A172 (cell line): ENCODE data around the gene TLR9. TPM values are rescaled to one million over a fixed set of nuclear protein-coding genes. Genes with fewer than 3 reads are reported as not detected.
"Not testable (repeated sequence)": the region's sequence is repeated elsewhere in the genome, so short reads cannot be mapped to it uniquely, and the experiment has no call there.

Source experiments
- DNase-seq: peaks from one replicate; pipeline ENCODE4 v3.0.0-alpha.2; 2015; ENCODE audit warnings: low spot score
- total RNA-seq: library from RNA; depleted of rRNA; stranded (reverse); fragments of >200 nt; shearing (Covaris generic); gene quantifications from 2 replicates; pipeline ENCODE4 v1.2.3, GENCODE V29; 2014

TLR9 gene
- total RNA-seq, 1 experiment from 2014 or later: not detected

DNA sequence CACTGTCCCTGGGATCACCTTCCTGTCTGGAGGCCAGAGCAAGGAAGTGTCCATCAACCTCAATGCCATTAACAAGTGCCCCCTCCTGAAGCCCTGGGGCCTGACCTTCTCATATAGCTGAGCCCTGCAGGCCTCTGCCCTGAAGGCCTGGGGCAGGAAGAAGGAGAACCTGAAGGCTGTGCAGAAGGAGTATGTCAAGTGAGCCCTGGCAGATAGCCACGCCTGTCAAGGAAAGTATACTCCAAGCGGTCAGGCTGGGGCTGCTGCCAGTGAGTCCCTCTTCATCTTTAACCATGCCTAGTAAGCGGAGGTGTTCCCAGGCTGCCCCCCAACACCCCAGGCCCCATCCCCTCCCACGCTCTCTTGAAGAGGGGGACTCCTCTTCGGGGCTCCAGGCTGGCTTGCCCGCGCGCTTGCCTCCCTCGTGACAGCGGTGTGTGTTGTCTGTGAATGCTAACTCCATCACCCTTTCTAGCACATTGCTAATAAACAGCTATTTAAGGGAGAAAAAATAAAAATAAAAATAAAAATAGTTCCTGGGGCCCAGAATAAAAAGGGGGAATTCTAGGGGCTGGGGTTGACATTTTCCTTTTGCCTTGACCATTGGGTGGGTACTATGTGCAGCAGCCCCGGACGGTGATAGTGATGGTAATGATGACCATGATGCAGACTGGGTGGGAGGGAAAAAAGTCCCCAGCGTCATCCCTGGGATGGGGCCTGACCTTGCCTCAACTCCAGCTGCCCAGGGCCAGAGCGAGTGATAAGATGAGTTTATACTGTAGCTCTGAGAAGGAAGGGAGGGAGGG, 30.8 kb downstream of the TLR9 start:
- no peak for DNase-seq

DNA sequence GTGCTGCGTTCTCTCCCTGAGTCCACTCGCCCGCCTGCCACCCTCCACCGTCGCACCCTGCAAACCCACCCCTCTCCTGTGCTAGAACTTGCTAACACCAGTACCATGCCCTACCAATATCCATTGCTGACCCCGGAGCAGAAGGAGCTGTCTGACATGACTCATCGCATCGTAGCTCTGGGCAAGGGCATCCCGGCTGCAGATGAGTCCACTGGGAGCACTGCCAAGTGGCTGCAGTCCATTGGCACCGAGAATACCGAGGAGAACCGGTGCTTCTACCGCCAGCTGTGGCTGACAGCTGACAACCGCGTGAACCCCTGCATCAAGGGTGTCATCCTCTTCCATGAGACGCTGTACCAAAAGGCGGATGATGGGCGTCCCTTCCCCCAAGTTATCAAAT, 32.4 kb downstream of the TLR9 start:
- DNase-seq: peak; percentile 67

DNA sequence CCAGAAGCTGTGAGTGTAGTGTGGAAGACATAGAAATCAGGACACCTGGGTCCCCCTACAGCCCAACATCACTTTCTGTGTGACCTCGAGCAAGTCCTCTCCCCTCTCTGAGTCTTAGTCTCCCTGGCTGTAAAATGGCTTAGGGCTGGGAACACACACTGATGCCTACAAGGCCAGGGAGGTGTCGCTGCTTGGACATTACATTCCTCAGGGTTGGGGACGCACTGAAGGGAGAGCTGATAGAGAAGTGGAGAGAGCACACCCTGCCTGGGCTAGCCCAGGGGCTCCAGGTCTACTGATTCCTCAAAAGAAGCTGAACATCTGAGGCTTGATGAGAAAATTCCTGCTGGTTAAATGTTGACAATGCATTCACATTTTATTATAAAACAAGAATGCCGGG, 33.8 kb downstream of the TLR9 start:
- no peak for DNase-seq

DNA sequence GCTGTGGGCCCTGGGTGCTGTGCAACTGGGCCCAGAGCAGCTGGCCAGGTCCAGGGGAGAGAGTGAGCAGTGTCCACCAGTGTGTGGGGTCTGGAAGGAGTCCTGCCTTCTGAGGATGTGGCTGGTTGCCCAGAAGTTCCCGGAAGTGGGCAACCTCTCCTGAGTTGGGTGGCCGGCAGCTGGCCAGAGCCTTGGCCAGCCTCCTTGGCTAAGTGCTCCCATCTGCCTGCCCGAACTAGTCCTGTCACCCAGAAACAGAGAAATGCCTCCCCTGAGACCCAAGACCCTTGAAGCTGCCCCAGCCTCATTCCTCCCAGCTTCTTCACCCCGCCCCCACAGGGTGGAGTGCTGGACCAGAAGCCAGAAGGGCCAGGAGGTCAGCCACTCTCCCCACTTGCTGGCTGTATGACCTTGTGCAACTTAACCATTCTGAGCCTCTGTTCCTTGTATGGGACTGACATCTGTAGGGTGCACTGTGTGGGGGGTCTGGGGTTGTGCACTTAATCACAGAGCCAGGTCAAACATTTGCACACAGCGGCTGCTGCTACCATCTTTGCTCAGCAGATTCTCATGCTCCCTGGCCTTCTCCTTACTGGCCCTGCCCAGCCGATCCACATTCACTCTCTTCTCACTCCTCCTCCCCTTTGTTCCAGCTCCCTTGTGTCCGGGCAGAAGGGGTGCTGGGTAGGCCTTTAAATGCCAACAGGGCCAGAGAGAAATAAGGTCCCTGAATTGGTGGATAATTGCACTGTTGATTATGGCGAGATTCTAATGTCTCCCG, 35.0 kb downstream of the TLR9 start:
- peak; percentile 87 for DNase-seq

DNA sequence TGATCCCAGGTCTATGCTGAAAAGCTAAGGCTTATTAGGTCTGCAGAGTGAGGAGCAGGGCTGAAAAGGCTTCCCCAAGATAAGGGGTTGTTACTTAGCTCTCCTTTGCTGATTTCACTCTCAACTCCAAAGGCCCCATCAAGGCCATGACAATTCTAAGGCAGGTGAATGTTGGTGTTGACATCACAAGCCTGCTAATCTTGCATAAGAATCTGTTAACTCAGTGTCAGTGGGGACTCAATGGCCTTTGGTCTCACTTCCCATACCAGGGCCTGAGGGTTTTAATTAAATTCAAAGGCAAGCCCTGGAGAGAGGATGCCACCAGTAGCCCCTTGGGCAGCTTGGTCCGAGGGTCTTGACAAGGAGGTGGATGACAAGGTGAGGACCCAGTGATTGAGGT, 36.9 kb downstream of the TLR9 start:
- no peak for DNase-seq

DNA sequence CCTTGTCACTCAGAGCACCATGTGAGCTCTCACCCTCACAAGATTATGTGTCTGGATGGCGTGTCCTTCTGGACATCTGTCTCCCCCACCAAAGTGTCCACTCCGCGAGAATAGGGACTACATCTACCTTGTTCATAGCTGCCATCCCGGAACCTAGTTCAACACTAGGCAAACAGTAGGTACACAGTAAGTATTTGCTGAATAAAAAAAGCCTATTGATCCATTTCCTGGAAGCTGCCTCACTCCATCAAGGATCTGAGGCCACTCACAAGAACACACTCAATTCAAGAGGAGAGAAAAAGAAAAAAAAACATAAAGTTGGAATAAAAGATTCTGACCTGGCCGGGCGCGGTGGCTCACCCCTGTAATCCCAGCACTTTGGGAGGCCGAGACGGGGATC, 38.7 kb downstream of the TLR9 start:
- no peak for DNase-seq

DNA sequence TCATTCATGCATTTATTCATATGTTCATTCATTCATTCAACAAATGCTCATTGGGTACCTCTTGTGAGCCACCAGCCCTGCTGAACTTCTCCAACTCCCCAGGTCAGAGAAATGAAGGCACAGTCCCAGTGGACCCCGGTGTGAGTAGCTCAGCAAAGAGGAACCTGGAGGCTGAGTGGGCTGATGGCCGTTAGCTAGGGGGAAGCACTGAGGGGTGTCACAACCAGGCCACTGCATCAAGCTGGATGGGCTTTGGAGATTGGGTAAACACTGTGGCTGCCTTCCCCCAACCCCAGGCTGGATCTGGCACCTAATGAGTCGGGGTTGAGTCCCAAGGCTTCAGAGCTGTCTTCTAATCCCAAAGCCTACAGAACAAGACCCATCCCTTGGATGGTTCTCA, 39.6 kb downstream of the TLR9 start:
- no peak for DNase-seq

DNA sequence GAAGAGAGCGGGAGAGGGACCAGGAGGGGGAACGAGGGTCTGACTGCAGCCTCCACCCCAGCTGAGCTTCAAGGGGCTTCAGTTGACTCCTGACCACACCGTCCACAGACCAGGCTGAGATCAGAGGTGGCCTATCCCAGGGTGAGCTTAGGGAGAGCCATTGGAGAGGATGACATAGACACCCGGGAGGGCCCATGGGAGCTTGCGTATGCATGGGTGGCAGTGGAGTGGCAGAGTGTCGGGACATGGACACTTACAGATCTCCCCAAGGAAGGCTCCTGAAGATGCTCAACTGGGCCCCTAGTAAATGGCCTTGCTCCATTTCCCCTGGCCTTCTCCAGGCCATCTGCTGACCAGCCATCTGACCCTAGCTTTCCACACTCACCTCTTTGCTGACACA, 40.1 kb downstream of the TLR9 start:
- DNase-seq: no peak

DNA sequence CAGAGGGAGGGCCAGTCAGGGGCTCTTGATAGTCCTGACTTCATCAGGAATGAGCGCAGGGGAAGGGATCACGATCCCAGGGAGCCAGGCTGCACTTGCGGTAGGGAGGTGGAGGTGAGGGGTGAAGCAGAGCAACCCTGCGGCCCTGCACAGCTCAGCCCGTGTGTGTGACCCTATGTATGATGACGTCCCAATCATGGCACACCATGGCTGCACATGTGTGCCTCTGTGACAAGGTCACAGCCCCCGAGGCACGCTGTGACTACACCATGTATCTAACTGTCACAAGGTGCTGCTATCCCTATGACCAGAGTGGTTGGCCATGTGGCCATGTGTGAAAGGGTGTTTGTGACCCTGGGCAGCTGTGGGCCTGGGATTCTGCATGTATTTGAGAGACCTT, 40.8 kb downstream of the TLR9 start:
- no peak for DNase-seq

DNA sequence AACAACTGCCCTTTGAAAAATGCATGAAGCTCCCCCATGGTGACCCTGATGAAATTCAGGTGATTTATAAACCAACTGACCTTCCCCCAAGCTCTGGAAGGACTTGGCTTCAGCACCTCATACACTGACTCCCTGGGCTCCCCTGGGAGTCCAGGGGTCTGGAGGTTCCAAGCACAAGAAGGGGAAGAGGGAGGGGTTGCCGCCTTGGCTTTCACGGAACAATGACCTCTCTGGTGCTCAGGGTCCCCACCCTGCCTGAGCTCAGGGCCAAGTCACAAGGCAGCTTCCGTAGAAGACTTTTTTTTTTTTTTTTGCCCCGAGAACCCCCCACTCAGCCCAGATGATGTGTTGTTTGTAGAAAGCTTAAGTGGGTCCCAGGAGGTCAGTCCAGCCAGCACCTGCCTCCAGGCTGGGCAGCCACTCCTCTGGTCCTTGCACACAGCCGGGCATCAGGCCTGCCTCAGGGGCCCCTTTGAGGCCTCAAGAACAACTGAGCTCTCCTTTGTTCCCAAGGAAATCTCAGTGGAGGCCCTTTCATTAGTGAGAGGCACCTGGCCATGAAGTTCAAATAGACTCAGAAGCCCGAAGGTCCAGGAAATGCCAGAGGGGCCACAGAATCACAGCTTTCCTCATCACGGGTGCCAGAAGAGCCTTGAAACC, 41.5 kb downstream of the TLR9 start:
- DNase-seq: no peak

DNA sequence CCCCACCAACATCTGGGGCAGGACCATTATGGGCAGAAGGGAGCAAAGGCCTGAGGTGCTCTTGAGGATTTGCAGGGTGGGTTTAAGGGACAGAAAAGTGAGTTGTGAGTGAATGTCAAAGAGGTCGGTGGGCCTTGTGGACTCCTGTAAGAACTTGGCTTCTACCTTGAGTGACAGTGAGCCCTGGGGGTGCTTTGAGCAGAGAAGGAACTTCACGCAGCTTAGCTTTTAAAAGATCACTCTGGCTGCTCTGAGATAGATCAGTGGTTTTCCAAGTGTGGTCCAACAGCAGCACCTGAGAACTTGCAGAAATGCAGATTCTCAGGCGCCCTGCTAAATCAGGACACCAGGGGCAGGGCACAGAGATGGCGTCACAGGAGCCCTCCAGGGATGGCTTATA, 42.8 kb downstream of the TLR9 start:
- DNase-seq: no peak

DNA sequence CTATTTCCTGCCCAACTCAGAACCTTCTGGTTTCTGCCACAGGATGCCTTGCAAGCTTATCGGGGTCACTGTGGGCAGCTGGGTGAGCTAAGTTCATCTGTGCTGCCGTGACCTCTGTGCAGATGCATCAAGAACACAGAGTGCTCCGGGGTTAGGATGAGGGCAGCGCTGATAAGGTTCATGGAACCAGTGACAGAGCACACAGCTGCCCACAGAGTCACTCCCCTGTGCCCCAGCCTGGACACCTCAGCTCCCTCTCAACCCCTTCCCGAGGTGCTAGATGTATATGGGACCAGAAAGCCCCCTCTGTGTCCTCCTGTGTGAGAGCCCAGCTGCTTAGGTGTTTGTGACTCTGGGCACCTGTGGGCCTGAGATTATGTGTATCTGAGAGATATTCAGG, 43.2 kb downstream of the TLR9 start:
- no peak for DNase-seq

DNA sequence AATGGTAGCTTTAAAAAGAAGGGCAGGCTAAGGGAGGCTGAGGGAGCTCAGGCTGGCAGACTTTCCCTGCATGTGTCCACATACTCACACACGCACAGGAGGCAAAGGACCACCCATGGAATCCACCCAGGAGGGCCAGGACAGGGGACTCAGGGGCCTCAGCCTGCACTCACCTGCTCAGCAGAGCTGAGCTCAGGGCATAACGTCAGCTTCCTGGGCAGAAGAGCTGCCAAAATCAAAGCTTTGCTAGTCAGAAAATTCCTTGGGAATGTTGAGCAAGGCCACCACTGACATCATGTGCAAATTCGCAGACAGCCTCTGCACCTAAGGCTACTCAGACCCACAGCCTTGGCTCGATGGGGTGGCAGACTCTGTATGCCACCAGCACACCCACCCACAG, 43.9 kb downstream of the TLR9 start:
- DNase-seq: no peak

DNA sequence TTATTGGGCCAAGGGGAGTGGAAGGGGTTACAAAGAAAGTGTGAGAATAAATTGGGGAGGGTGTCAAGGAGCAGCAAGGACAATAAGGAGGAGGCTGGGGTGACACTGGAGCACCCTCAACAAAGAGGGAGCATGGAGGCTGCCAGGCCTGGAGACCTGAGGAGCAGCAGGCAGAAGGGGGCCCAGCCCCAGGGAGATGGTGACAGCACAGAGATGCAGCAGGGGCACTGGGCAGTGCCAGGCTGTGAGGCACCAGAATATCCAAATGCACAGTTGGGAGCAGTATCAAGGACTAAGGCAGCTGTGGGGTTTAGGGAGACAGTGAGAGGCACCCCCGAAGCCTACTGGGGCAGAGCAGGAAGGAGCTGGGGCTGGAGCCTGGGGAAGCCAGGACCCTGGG, 46.9 kb downstream of the TLR9 start:
- no peak for DNase-seq

DNA sequence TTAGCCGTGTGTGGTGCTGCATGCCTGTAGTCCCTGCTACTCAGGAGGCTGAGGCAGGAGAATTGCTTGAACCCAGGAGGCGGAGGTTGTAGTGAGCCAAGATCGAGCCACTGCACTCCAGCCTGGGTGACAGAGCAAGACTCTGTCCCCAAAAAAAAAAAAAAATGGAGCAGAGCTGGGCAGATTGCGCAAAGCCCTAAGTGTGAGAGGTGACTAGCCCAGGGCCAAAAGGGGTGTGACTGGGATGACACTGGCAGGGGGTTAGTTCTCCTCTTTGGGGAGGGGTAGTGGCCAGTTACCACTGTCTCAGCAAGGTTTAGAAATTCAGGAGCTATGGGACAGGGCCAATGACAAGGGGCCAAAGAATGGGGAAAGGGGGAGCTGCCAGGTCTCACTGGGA, 47.3 kb downstream of the TLR9 start:
- not testable (repeated sequence) for DNase-seq

DNA sequence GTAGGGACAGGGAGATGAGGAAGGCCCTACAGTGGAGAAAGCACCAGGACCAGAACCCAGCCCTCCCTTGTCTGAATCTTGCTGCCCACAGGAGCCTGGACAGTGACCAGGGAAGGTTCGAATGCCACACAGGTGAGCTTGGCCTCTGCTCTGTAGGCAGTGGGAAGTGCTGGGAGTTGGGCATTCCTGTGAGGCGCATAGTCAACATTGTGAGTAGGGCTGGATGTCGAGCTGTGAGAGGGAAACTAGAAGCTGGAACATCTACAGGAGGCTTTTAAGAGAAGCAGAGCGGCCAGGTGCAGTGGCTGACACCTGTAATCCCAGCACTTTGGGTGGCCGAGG, 47.8 kb downstream of the TLR9 start:
- no peak for DNase-seq

DNA sequence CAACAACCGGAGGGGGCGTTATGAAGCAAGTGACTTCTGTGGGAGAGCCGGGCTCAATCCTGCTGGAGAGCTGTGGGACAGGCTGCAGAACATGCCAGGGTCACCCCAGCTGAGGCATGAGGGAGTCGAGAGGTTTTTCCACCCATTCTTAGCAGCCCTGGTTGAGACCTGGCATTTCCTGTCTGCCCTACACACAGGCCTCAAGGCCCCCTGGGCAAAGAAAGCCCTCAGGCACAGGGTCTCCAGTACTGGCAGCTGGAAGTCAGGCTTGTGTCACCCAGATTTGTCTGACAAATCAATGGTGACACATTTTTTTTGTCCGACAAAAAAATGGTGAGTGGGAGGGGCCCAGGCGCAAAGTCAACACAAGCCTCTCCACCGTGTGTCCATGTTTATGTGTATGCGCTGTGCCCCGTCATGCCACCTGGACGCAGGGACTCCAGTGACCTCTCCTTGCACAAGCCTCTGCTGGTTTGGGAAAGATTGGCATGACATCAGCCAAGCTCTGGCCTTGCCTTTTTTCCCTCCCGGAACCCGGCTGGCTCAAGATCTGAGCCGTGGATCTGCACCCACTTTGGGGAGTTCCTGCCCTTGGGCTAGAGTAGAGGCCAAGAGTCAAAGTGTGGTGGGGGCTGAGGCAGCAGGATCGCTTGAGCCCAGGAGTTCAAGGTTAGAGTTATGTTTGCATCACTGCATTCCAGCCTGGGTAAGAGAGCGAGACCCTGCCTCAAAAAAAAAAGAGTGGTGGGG, 48.3 kb downstream of the TLR9 start:
- DNase-seq: no peak

DNA sequence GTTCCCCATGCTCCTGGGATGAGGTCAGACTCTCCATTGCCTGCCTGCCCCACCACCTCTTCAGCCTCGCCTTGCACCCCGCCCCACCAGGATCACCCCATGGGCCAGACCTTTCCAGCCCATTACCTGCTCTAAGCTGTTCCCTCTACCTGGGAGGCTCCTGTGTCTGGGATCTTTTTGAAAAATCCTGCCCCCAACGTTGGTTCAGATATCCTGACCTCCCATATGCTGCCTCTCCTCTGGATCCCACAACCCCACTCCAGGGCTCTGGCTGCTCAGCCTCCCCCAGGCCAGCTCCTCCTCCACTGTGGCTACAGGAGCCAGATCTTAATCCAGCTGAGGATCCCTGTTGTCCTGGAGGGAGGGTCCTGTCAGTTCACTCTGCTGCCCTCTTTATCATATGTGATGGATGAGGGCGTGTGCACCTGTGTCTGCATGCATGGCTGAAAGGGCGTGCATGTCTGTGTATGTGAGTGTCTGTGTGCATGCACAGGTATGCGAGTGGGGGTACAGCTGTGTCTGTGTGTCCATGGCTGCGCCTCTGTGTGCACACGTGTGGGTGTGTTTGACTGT, 49.2 kb downstream of the TLR9 start:
- DNase-seq: no peak

DNA sequence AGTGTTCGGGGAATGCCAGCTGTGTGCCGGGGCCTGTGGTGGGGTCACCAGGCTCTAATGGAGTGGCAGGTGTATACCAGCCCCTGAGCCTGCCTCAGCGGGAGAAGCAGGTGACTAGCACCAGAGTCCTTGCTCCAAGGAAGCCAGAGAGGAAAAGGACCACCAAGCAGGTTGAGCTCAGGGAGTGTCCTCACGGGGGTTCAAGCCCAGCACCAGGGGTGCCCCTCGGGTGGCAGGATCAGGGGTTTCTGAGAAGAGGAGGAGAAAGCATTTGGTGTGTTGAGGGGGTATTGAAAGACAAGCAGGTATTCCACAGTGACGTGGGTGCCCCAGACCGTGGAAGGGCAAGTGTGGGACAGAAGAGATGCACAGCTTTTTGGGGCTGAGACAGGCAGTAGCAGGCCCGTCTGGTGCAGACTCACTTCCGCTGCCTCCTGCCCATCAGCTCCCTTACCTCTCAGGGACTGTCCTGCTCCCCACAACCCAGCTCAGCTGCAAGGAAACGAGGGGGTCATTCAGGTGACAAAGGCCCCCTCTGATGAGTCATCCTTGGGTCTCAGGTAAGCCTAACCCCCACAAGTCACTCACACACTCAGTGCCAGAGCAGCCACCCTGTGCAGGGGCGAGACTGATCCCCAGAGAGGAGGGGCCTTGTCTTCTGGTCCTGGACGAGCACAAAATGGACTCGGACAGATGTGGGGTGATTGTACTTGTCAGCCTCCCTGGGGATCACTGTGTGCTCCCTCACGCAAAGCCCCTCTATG, 49.8 kb downstream of the TLR9 start:
- no peak for DNase-seq

DNA sequence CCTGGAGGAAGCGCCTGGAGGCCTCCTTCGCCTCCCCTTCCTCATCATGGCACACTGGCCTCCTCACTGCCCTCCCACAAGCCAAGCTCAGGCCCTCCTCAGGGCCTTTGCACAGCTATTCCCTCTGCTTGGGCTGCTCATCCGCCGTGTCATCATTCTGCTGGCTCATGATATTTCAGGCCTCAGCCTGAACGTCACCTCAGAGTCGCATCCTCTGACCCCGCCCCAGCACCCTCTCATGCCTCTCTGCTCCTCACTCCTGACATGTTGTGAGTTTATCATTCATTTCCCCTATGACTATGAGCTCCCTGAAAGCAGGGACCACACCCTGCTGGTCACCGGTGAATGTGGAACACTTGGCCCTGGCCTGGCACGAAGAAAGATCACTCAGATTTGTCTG, 50.5 kb downstream of the TLR9 start:
- DNase-seq: peak; percentile 25

DNA sequence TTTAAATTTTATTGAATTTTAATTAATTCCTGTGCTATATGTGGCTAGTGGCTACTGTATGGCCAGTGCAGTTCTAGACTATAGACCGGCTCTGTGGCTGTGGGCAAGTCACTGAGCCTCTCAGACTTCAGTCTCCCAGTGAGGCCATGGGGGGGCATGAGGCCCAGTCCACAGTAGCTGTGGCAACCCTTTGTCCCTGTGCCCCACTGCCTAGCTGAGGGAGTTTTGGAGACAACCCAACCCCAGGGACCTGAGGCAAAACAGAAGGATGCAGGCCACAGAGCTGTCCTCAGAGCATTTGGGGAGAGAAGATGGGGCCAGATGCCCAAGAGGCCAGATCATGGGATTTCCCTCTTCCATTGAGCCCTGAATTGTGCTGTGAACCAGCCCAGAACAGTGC, 52.3 kb downstream of the TLR9 start:
- DNase-seq: no peak
